HL-60 (cell line): ENCODE data around the gene FJX1.

Experiments used
- DNase-seq, 2 experiments: peaks; one replicate each; pipeline ENCODE4 v3.0.0-alpha.2; 2010 to 2020; ENCODE audit warnings: low read depth in 1 of 2, low spot score in 1 of 2
- H3K27ac ChIP-seq: fragments of 250-450 bp; sonication (Bioruptor Pico); replicated peaks from 2 replicates; pipeline ENCODE4 v1.5.1; 2020; ENCODE audit warnings: mild to moderate bottlenecking, moderate library complexity
- H3K27me3 ChIP-seq: fragments of 250-450 bp; sonication (Bioruptor Pico); 2 replicates; pipeline ENCODE4 v1.5.1; 2021; ENCODE audit warnings: mild to moderate bottlenecking, moderate library complexity; ENCODE audit not compliant: insufficient read depth, poor library complexity, severe bottlenecking
- H3K4me3 ChIP-seq: replicated peaks from 2 replicates; pipeline ENCODE4 v1.5.1; 2011; ENCODE audit warnings: mild to moderate bottlenecking, control low read depth, low read length; ENCODE audit not compliant: insufficient read depth
- GABPA ChIP-seq: IDR thresholded peaks from 2 replicates; pipeline ENCODE4 v1.6.1; 2012; ENCODE audit warnings: low read depth
- POLR2AphosphoS5 ChIP-seq: IDR thresholded peaks from 2 replicates; pipeline ENCODE4 v1.6.1; 2012; ENCODE audit warnings: low read depth
- REST ChIP-seq: IDR thresholded peaks from 2 replicates; pipeline ENCODE4 v1.6.1; 2012; ENCODE audit warnings: low read depth; ENCODE audit not compliant: insufficient replicate concordance
- SPI1 ChIP-seq: IDR thresholded peaks from 2 replicates; pipeline ENCODE4 v1.6.1; 2012; ENCODE audit warnings: low read depth, mild to moderate bottlenecking, borderline replicate concordance
- TF ChIP-seq, protein P1 (sequence below): IDR thresholded peaks from one replicate; pipeline ENCODE4 v1.5.1; 2011; ENCODE audit warnings: low read length, control low read depth, inconsistent platforms; ENCODE audit not compliant: insufficient read depth

FJX1 gene

DNA sequence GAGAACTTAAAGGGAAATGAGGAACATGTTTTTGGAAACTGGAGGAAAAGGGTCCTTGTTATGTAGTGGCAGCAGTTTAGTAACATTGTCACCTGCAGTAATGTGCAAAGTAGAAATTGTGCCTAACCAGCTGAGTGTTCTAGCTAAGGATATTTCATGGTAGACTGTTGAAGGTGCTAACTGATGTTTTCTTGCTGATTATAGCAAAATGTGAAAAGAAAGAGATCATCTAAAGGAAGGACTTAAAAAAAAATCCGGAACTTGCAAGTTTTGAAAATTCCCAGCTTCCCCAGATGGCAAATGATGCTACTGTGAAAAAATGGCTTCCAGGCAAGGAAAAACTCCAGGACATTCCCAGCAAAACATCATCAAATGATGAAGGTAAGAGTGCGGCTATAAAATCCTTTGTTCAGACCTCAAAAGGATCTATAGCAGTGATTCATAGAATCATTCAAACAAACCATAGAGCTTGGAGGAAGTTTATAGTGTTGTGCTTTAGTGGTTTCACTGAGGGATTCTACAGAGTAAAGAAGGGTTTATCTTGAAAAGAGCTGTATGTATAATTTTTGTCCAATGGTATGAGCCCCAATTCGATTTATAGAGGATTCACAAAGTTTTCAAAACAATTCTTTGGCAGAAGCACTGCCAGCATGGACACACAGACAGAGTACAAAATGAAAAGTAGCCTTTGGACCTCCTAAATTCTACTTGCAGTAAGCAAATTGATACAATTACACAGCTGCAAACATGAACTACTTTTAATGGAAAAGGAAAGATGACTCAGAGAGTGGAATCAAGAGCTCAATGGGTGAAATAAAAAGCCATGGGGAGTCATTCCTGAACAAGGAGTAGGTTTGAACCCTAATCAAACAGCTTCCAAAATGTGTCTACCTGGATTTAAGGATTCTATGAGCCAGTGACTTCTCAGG is 40.0 kb downstream of the FJX1 start:
- TF ChIP-seq POLR2AphosphoS5 (no peak), GABPA (no peak), REST (no peak), SPI1 (no peak)
- TF ChIP-seq, protein P1, sequence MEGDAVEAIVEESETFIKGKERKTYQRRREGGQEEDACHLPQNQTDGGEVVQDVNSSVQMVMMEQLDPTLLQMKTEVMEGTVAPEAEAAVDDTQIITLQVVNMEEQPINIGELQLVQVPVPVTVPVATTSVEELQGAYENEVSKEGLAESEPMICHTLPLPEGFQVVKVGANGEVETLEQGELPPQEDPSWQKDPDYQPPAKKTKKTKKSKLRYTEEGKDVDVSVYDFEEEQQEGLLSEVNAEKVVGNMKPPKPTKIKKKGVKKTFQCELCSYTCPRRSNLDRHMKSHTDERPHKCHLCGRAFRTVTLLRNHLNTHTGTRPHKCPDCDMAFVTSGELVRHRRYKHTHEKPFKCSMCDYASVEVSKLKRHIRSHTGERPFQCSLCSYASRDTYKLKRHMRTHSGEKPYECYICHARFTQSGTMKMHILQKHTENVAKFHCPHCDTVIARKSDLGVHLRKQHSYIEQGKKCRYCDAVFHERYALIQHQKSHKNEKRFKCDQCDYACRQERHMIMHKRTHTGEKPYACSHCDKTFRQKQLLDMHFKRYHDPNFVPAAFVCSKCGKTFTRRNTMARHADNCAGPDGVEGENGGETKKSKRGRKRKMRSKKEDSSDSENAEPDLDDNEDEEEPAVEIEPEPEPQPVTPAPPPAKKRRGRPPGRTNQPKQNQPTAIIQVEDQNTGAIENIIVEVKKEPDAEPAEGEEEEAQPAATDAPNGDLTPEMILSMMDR = no peak
- Histone ChIP-seq H3K4me3 (no peak overlapping the region), H3K27ac (no peak overlapping the region), H3K27me3 (no peaks in the 10 kb centered on the region)
- DNase-seq = no peak

GRCh38 chr11:35661534-35661933 is 43.3 kb downstream of the FJX1 start:
- Histone ChIP-seq H3K27me3 (no peaks in the 10 kb centered on the region), H3K4me3 (no peak overlapping the region), H3K27ac (no peak overlapping the region)
- TF ChIP-seq REST (no peak), GABPA (no peak), POLR2AphosphoS5 (no peak), SPI1 (no peak)
- TF ChIP-seq, protein P1 = no peak
- DNase-seq = no peak

- TF ChIP-seq, protein P1 = no peak
- no peak for TF ChIP-seq REST
- TF ChIP-seq POLR2AphosphoS5 = no peak
- no peak for TF ChIP-seq GABPA
- TF ChIP-seq SPI1 = no peak
- H3K4me3 ChIP-seq = peak overlapping the region; percentile 43
- no peak overlapping the region for H3K27ac ChIP-seq
- H3K27me3 ChIP-seq = no peaks in the 10 kb centered on the region
- no peak for DNase-seq
Measured at GRCh38 chr11:35662061-35662648, 43.9 kb downstream of the FJX1 start.
